GM19324 (cell line): ENCODE data around the gene GMPR2.
"Not testable (repeated sequence)": the region's sequence is repeated elsewhere in the genome, so short reads cannot be mapped to it uniquely, and the experiment has no call there.

ENCODE experiments used
- ATAC-seq: cut with Tn5 transposase; IDR thresholded peaks from one replicate; pipeline ENCODE4 v1.9.1; 2021; ENCODE audit warnings: mild to moderate bottlenecking, moderate library complexity; ENCODE audit not compliant: unreplicated experiment, low FRiP score

Gene GMPR2

GRCh38 chr14:24198814-24199524 lies 33.8 kb upstream of the GMPR2 start:
- ATAC-seq, result no peak

- not testable (repeated sequence) for ATAC-seq
These were observed 30.2 kb upstream of the GMPR2 start for GRCh38 chr14:24202538-24202937.

DNA sequence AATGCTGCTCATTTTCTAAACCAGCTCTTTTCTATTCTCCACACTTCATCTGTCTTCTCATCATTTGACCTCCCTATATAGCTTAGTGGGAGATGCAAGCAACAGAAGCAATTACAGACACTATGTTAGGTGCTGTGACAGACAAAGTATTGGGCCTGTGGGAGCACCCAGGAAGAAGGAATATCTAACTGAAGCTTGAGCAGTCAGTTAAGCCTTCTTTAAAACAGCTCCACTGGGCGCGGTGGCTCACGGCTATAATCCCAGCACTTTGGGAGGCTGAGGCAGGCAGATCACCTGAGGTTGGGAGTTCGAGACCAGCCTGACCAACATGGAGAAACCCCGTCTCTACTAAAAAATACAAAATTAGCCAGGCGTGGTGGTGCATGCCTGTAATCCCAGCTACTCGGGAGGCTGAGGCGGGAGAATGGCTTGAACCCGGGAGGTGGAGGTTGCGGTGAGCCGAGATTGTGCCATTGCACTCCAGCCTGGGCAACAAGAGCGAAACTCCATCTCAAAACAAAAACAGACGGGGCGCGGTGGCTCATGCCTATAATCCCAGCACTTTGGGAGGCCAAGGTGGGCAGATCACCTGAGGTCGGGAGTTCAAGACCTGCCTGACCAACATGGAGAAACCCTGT lies 29.4 kb upstream of the GMPR2 start:
- not testable (repeated sequence) for ATAC-seq

- no peak for ATAC-seq
These were observed 28.3 kb upstream of the GMPR2 start for GRCh38 chr14:24204163-24205146.

GRCh38 chr14:24206260-24207103 lies 26.2 kb upstream of the GMPR2 start:
- ATAC-seq, result no peak

DNA sequence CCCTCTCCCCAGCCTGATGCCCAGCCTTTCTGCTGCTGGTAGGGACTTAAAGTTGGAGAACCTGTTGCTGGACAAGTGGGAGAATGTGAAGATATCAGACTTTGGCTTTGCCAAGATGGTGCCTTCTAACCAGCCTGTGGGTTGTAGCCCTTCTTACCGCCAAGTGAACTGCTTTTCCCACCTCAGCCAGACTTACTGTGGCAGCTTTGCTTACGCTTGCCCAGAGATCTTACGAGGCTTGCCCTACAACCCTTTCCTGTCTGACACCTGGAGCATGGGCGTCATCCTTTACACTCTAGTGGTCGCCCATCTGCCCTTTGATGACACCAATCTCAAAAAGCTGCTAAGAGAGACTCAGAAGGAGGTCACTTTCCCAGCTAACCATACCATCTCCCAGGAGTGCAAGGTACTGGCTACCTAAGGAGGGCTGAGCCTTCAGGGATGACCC lies 25.6 kb upstream of the GMPR2 start:
- no peak for ATAC-seq

DNA sequence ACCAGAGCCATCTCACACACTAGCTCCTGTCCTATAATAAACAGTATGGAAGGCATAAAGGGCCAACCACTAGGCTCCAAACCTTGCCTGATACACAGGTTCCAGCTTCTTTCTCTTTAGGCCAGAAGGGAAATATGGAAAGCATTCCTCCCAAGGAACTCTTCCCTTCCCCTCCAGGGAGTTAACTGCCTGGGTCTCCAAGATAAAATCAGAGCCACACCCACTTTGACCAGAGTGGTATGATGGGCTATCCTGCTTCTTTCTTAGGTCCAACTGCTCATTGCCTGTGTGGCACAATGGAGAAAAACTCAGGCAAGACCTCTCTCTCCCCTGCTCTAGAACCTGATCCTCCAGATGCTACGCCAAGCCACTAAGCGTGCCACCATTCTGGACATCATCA lies 25.1 kb upstream of the GMPR2 start:
- no peak for ATAC-seq

- no peak for ATAC-seq
These were observed 21.4 kb upstream of the GMPR2 start for GRCh38 chr14:24211311-24211710.

DNA sequence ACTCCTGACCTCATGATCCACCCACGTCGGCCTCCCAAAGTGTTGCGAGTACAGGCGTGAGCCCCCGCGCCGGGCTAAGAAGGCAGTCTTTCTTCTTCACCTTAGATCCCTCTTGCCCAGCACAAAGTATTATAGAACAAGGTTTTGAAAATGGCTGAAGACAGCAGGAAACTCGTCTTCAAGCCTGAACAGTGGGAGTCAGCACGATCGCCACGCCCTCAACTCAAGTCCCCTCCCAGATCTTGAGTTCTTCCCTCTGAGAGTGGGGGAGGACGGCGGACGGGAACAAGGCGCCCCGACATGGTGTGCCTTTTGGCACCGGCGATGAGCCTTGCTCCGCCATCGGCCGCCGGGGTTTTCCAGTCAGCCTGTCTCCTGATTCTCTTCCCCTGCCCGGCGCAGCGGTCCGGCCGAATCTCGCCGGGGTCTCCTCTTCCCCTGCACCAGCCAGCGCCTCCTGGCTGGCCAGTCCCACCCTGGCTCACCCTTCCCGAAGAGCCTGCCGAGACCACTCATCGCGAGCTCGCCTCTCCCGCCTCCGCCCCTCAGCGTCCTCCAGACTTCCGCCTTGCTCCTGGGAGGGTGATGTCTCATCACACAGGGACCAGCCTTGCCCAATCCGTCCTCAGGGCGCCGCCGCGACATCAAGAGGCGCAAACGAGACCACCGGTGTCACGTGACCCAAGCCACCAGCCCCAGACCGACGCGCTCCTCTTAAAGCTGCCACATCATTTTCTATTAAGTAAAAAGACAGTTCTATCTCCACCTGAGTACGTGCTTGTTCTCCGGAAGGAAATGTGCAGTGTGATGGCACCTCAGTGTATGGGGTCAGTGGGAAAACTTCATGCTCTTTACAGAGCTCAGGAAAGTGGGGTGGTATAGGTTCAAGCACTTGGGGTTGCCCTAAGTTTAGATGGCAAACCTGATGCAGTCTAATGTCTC lies 19.5 kb upstream of the GMPR2 start, which contains the start of gene CHMP4A:
Gene CHMP4A (minus strand): TSS at position 565 of the 942 bp plus-strand sequence. CDS start 49 bp downstream, at position 516.
- ATAC-seq, result peak; percentile 78

DNA sequence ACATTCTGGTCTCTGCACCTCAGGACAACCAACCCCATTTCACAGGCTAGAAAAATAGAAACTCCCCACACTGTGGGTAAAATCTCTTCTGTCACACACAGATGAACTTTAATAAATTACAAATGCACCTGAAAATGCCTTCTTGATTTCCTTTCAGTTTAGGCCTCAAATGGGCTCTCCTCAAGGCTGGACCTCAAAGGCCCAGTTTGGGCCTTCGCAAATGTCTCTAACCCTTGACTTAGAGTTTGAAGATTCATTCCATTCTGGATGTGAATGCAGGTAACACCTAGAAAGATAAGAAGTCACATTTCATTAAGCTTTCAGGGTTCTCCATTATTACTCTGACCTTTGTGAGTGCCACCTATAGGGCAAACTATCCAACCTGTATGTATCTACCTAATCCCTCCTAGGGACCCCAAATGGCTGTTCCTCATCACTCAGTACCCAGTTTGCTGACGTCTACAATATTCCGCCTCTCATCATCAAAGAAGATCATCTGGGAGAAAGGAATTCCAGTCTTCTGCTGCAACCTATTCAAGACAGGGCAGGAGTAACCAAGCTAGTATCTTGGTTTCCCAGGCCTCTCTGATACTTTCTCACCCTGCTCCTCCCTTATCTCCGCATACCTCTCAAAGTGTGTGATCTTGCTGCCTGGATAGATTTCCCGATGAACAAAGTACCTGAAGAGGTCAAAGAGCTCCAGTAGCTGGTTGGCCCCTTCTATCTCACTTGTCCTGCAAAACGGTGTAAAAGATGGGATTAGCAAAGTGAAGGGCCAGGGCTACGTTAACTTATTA lies 18.7 kb upstream of the GMPR2 start:
- ATAC-seq, result no peak

DNA sequence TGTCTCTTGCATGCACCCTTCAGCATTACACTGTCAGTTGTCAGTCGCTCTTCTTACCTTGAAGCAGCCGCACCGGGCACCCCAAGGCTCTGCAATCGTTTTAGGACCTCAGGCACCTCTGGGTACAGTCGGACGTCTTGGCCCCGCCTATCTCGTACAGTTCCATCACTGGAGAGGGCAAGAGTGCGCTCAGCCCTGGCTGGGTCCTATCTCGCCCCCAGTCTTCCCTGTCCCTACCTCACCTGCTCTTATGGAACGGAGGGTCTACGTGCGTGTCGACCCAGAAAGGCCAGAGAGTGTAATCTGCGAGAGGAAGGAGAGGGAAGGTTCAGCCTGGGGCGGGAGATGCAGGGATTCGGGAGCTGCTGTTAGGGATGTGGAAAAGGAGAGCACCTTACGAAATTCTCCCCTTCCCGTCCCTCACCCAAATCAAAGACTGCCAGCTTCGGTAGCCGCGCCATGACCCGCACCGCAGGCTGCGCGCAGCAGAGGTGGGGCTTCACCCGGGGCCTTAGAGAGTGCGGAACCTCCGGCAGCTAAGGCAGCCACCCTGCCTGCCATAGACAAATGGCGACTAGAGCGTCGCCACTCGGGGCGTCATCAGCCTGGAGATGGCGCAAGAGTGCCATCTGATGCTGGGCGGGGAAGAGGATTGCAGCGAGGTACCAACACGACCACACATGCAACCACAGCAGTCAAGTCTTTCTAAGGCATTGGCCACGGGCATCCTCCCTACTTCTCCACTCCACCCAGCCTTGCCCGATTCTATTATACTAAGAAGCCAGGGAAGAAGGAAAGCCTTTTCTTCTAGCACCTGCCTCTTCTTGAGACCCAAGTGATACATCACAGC lies 17.0 kb upstream of the GMPR2 start, which contains the start of gene MDP1:
Gene MDP1 (minus strand): TSS at position 572 of the 850 bp plus-strand sequence. CDS start 111 bp downstream, at position 461.
- peak; percentile 58 for ATAC-seq

DNA sequence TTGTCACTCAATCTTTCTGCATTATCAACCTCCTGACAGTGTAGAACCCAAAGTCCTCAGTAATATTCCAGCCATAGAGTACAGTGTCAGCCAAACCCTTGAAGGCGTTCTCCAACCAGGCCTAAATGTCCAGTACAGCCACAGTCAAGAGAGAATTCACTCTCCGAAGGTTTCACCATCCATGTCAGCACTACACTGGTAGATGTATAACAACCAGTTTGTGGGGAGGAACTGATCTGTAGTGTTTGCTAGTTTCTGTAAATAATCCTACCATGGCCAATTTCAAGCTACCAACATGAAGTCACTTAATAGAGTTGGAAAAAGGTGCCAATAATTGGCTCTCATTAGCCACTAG lies 16.4 kb upstream of the GMPR2 start:
- ATAC-seq, result no peak

DNA sequence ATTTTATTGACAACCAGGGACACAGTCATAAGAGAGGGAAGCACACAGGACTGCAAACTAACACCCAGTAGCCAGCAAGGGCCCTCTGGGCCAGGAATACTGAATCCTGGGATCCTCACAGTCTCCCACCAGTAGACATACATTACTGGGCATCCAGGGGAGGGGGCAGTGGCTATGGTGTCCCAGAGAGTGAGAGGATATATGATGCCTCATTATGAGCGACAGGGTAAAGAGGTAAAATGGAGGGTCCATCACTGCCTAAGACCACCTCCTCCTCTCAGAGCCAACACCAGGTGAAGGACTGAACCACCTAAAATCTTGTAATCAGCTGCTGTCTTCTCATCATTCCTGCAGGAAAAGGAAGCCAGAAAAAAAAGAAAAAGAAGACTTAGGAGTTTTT lies 15.9 kb upstream of the GMPR2 start:
- not testable (repeated sequence) for ATAC-seq

DNA sequence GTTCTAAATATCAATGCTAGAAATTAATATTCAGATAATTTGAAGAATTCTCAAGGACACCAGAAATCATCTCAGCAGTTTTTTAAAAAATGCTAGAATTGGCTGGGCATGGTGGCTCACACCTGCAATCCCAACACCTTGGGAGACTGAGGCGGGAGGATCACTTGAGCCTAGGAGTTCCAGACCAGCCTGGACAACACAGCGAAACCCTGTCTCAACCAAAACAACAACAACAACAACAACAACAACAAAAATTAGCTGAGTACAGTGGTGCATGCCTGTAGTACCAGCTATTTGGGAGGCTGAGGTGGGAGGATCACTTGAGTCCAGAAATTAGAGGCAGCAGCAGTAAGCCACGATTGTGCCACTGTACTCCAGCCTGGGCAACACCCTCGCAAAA lies 13.6 kb upstream of the GMPR2 start:
- ATAC-seq, result no peak

DNA sequence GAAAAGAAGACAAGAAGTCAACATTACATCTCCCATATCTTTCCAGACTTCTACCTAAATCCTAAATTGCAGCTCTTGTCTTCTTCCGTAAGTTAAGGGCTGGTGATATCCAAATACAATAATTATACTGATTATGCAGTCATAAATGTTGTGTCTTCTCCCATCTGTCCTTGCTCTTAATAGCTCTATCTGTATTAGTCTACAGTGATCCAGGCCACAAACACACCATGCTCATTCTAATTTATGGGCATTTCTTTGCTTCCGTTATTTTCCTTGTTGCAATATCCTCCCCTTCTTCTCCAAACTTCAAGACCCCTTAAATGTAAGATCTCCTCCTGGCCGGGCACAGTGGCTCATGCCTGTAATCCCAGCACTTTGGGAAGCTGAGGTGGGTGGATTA lies 13.2 kb upstream of the GMPR2 start:
- ATAC-seq, result no peak

DNA sequence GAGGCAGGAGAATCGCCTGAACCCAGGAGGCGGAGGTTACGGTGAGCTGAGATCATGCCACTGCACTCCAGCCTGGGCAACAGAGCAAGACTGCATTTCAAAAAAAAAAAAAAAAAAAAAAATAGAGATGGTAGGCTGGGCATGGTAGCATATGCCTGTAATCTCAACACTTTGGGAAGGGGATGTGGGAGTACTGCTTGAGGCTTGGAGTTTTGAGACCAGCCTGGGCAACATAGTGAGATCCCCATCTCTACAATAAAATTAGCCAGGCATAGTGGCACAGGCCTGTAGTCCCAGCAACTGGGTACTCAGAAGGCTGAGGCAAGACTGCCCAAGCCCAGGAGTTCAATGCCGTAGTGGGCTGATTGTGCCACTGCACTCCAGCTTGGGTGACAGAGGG lies 9.7 kb upstream of the GMPR2 start:
- ATAC-seq, result not testable (repeated sequence)

GRCh38 chr14:24224618-24225071 lies 8.1 kb upstream of the GMPR2 start:
- ATAC-seq, result no peak
